H9 (cell line): ENCODE measurements around the gene FPGT. TPM values are rescaled to one million over a fixed set of nuclear protein-coding genes. Genes with fewer than 3 reads are reported as not detected.

Experiments used
- DNase-seq: peaks from one replicate; pipeline ENCODE4 v3.0.0-alpha.2; 2017
- H2AFZ ChIP-seq: one replicate; pipeline ENCODE4 v1.6.1; 2013; ENCODE audit warnings: mild to moderate bottlenecking, low read length, control low read depth, moderate library complexity
- H2AK5ac ChIP-seq: 2 replicates; pipeline ENCODE4 v1.6.1; 2013; ENCODE audit warnings: low read length, control low read depth, mixed read lengths; ENCODE audit not compliant: insufficient read length
- H2BK120ac ChIP-seq: one replicate; pipeline ENCODE4 v1.6.1; 2013; ENCODE audit warnings: low read depth, mild to moderate bottlenecking, low read length, control low read depth, inconsistent platforms; ENCODE audit not compliant: poor library complexity, severe bottlenecking
- H2BK12ac ChIP-seq: 2 replicates; pipeline ENCODE4 v1.6.1; 2013; ENCODE audit warnings: low read length, control low read depth, mixed read lengths, low read depth; ENCODE audit not compliant: insufficient read length
- H2BK15ac ChIP-seq: 2 replicates; pipeline ENCODE4 v1.6.1; 2013; ENCODE audit warnings: low read depth, low read length, control low read depth
- H2BK20ac ChIP-seq: one replicate; pipeline ENCODE4 v1.6.1; 2013; ENCODE audit warnings: low read depth, mild to moderate bottlenecking, low read length, control low read depth, inconsistent platforms; ENCODE audit not compliant: poor library complexity, severe bottlenecking
- H2BK5ac ChIP-seq: 2 replicates; pipeline ENCODE4 v1.6.1; 2013; ENCODE audit warnings: low read length, control low read depth, mixed read lengths; ENCODE audit not compliant: insufficient read length
- H3K14ac ChIP-seq: 2 replicates; pipeline ENCODE4 v1.6.1; 2013; ENCODE audit warnings: low read length, control low read depth; ENCODE audit not compliant: insufficient read depth
- H3K18ac ChIP-seq: 2 replicates; pipeline ENCODE4 v1.6.1; 2013; ENCODE audit warnings: low read depth, mild to moderate bottlenecking, mixed read lengths, low read length, control low read depth; ENCODE audit not compliant: insufficient read length
- H3K23ac ChIP-seq: 2 replicates; pipeline ENCODE4 v1.6.1; 2013; ENCODE audit warnings: low read length, control low read depth, mixed read lengths, low read depth; ENCODE audit not compliant: insufficient read length
- H3K23me2 ChIP-seq: 2 replicates; pipeline ENCODE4 v1.6.1; 2013; ENCODE audit warnings: low read depth, mild to moderate bottlenecking, mixed read lengths, low read length, control low read depth; ENCODE audit not compliant: insufficient read length, poor library complexity, severe bottlenecking
- H3K27ac ChIP-seq: 2 replicates; pipeline ENCODE4 v1.5.1; 2013; ENCODE audit warnings: low read length, control low read depth, mixed read lengths, low read depth; ENCODE audit not compliant: insufficient read length
- H3K27me3 ChIP-seq: 2 replicates; pipeline ENCODE4 v1.6.1; 2013; ENCODE audit warnings: low read length, control low read depth, inconsistent platforms; ENCODE audit not compliant: insufficient read depth
- H3K4ac ChIP-seq: 2 replicates; pipeline ENCODE4 v1.6.1; 2013; ENCODE audit warnings: low read depth, mild to moderate bottlenecking, control low read depth, inconsistent platforms, low read length, moderate library complexity
- H3K4me1 ChIP-seq: 2 replicates; pipeline ENCODE4 v1.6.1; 2013; ENCODE audit warnings: low read length, control low read depth, inconsistent platforms; ENCODE audit not compliant: insufficient read depth
- H3K4me2 ChIP-seq: 2 replicates; pipeline ENCODE4 v1.6.1; 2013; ENCODE audit warnings: low read length, control low read depth, mixed read lengths; ENCODE audit not compliant: insufficient read length, insufficient read depth
- H3K56ac ChIP-seq: 2 replicates; pipeline ENCODE4 v1.6.1; 2013; ENCODE audit warnings: low read depth, mild to moderate bottlenecking, mixed read lengths, low read length, control low read depth; ENCODE audit not compliant: insufficient read length
- H3K79me1 ChIP-seq: 2 replicates; pipeline ENCODE4 v1.6.1; 2013; ENCODE audit warnings: low read depth, mild to moderate bottlenecking, moderate library complexity, low read length, control low read depth, inconsistent platforms; ENCODE audit not compliant: insufficient read depth, poor library complexity, severe bottlenecking
- H3K79me2 ChIP-seq: 2 replicates; pipeline ENCODE4 v1.6.1; 2013; ENCODE audit warnings: low read length, control low read depth, inconsistent platforms; ENCODE audit not compliant: insufficient read depth
- H3K9ac ChIP-seq: 2 replicates; pipeline ENCODE4 v1.6.1; 2013; ENCODE audit warnings: low read length, control low read depth, mixed read lengths; ENCODE audit not compliant: insufficient read length; ENCODE audit errors: extremely low read depth
- H3K9me3 ChIP-seq: one replicate; pipeline ENCODE4 v1.6.1; 2013; ENCODE audit warnings: low read depth, low read length, inconsistent platforms; ENCODE audit not compliant: control insufficient read depth
- H3T11ph ChIP-seq: one replicate; pipeline ENCODE4 v1.6.1; 2013; ENCODE audit warnings: mild to moderate bottlenecking, low read length, control low read depth, inconsistent platforms
- H4K20me1 ChIP-seq: one replicate; pipeline ENCODE4 v1.6.1; 2013; ENCODE audit not compliant: control insufficient read depth, insufficient read length, insufficient read depth
- H4K5ac ChIP-seq: 2 replicates; pipeline ENCODE4 v1.6.1; 2013; ENCODE audit warnings: low read depth, mild to moderate bottlenecking, mixed read lengths, low read length, control low read depth; ENCODE audit not compliant: insufficient read length
- H4K8ac ChIP-seq: replicated peaks from 2 replicates; pipeline ENCODE4 v1.6.1; 2013; ENCODE audit warnings: low read length, control low read depth, mixed read lengths, low read depth; ENCODE audit not compliant: insufficient read length
- H4K91ac ChIP-seq: 2 replicates; pipeline ENCODE4 v1.6.1; 2013; ENCODE audit warnings: low read depth, mild to moderate bottlenecking, moderate library complexity, mixed read lengths, low read length, control low read depth; ENCODE audit not compliant: insufficient read length
- H3K27ac Mint-ChIP-seq, 3 experiments: 2 replicates in 2 of 3; 3 replicates in 1 of 3; pipeline ENCODE4 v1.8.0; 2020 to 2021; ENCODE audit warnings: mixed read lengths in 3 of 3, mild to moderate bottlenecking in 1 of 3, moderate library complexity in 1 of 3
- H3K27me3 Mint-ChIP-seq: 2 replicates; pipeline ENCODE4 v1.8.0; 2021; ENCODE audit warnings: low read depth, mild to moderate bottlenecking, moderate library complexity, mixed read lengths
- H3K36me3 Mint-ChIP-seq, 3 experiments: 2 replicates in 2 of 3; 3 replicates in 1 of 3; pipeline ENCODE4 v1.8.0; 2020 to 2021; ENCODE audit warnings: low read depth in 3 of 3, mixed read lengths in 3 of 3; ENCODE audit not compliant: insufficient read depth in 1 of 3
- H3K4me1 Mint-ChIP-seq, 2 experiments: 2 replicates each; pipeline ENCODE4 v1.8.0; 2020; ENCODE audit warnings: mixed read lengths in 2 of 2
- H3K4me3 Mint-ChIP-seq, 2 experiments: 2 replicates in 1 of 2; 3 replicates in 1 of 2; pipeline ENCODE4 v1.8.0; 2020 to 2021; ENCODE audit warnings: mild to moderate bottlenecking in 2 of 2, mixed read lengths in 2 of 2, moderate library complexity in 1 of 2
- H3K9me3 Mint-ChIP-seq, 2 experiments: 2 replicates in 1 of 2; 3 replicates in 1 of 2; pipeline ENCODE4 v1.8.0; 2020; ENCODE audit warnings: mild to moderate bottlenecking in 2 of 2, mixed read lengths in 2 of 2, moderate library complexity in 1 of 2
- CTCF ChIP-seq: fragments of 200-600 bp; sonication (generic); conservative IDR thresholded peaks from 3 replicates; pipeline ENCODE4 v1.8.0; 2021; ENCODE audit warnings: antibody characterized with exemption, mild to moderate bottlenecking
- WGBS: extraction: QIAGEN DNeasy Blood & Tissue Kit; methylation state at CpG from one replicate; pipeline ENCODE4 v1.1.7; 2013; ENCODE audit warnings: missing lambda C conversion rate, low lambda C conversion rate, mixed read lengths; ENCODE audit not compliant: insufficient read length; ENCODE audit errors: extremely low coverage; 5-methylcytosine and 5-hydroxymethylcytosine counted together
- total RNA-seq: library from RNA; stranded (reverse); gene quantifications from 2 replicates; pipeline ENCODE4 v1.2.1, GENCODE V29; 2021

The FPGT gene
- total RNA-seq, 1 experiment from 2014 or later = 5.2 TPM

- peaks cover 14 to 15% of the 10 kb centered on the region in 2 experiments for H3K9me3 Mint-ChIP-seq
- H3K27ac ChIP-seq = no peak overlapping the region
- no peak overlapping the region for H4K5ac ChIP-seq
Measured at GRCh38 chr1:74246315-74246714, 48.3 kb downstream of the FPGT start.

More at GRCh38 chr1:74246315-74246714, 48.3 kb downstream of the FPGT start:
- Histone ChIP-seq H3K23me2 (no peaks in the 10 kb centered on the region), H3K23ac (no peak overlapping the region), H3K18ac (no peak overlapping the region), H2BK5ac (no peak overlapping the region), H3K56ac (no peak overlapping the region), H2AFZ (no peak overlapping the region), H3K4me2 (no peak overlapping the region), H3K9ac (no peak overlapping the region), H3K79me2 (no peaks in the 10 kb centered on the region), H3K4me1 (no peaks in the 10 kb centered on the region), H3K27me3 (no peaks in the 10 kb centered on the region; the same call in 1 of the 2 replicates), H2BK12ac (no peak overlapping the region), H2BK20ac (no peak overlapping the region), H3K4ac (no peak overlapping the region), H2AK5ac (no peak overlapping the region), H4K20me1 (no peaks in the 10 kb centered on the region), H2BK120ac (no peak overlapping the region), H3K79me1 (no peaks in the 10 kb centered on the region), H4K8ac (no peak overlapping the region), H3K9me3 (no peaks in the 10 kb centered on the region), H3T11ph (no peak overlapping the region), H4K91ac (no peak overlapping the region), H3K14ac (no peak overlapping the region), H2BK15ac (no peak overlapping the region)
- H3K4me1 Mint-ChIP-seq = peaks cover 23 to 24% of the 10 kb centered on the region in 2 experiments
- no peak for DNase-seq
- H3K36me3 Mint-ChIP-seq = peaks cover 5 to 15% (median 7%) of the 10 kb centered on the region in 3 experiments
- H3K27ac Mint-ChIP-seq = no peak overlapping the region
- TF ChIP-seq CTCF = no peak
- peaks cover 77% of the 10 kb centered on the region for H3K27me3 Mint-ChIP-seq
- no peak overlapping the region for H3K4me3 Mint-ChIP-seq
- whole genome bisulfite sequencing = no CpG with 5 or more reads among the region's 2 CpGs
